ENCODE measurements around the gene GPR162.

Gene GPR162

GRCh38 chr12:6795088-6795487 lies 26.5 kb upstream of the GPR162 start:
- Mint-ChIP-seq H3K27me3 (peaks cover 34 to 38% of the 10 kb centered on the region in 2 donors), H3K4me3 (no peak overlapping the region), H3K36me3 (ENCODE audit: insufficient read depth) (peaks cover 5% of the 10 kb centered on the region), H3K9me3 (no peaks in the 10 kb centered on the region), H3K4me1 (ENCODE audit: low read depth in 2 of 2) (peaks cover 5 to 11% of the 10 kb centered on the region in 2 donors), H3K27ac (no peak overlapping the region)
- DNase-seq: no peak
- no peak for ATAC-seq (replicated peaks)

- Mint-ChIP-seq H3K36me3 (ENCODE audit: insufficient read depth) (peaks cover 6% of the 10 kb centered on the region), H3K4me1 (ENCODE audit: low read depth in 2 of 2) (peaks cover 5 to 11% of the 10 kb centered on the region in 2 donors), H3K4me3 (no peak overlapping the region), H3K9me3 (no peaks in the 10 kb centered on the region), H3K27me3 (peaks cover 34 to 38% of the 10 kb centered on the region in 2 donors), H3K27ac (no peak overlapping the region)
- DNase-seq (no peak), ATAC-seq (replicated peaks) (no peak)
These were observed 25.0 kb upstream of the GPR162 start for GRCh38 chr12:6796576-6796975.

- H3K9me3 Mint-ChIP-seq: no peaks in the 10 kb centered on the region
- DNase-seq (no peak), ATAC-seq (replicated peaks) (no peak)
- H3K36me3 Mint-ChIP-seq (ENCODE audit: insufficient read depth): peaks cover 14% of the 10 kb centered on the region
- no peaks in the 10 kb centered on the region for H3K4me1 Mint-ChIP-seq (ENCODE audit: low read depth in 2 of 2)
- peaks cover 26 to 38% of the 10 kb centered on the region in 2 donors for H3K27me3 Mint-ChIP-seq
- H3K27ac Mint-ChIP-seq: no peak overlapping the region
- H3K4me3 Mint-ChIP-seq: no peak overlapping the region
These were observed 22.5 kb upstream of the GPR162 start for GRCh38 chr12:6799147-6799546.

GRCh38 chr12:6807170-6807569 lies 14.5 kb upstream of the GPR162 start:
- H3K9me3 Mint-ChIP-seq: no peaks in the 10 kb centered on the region
- H3K36me3 Mint-ChIP-seq (ENCODE audit: insufficient read depth): peaks cover 13% of the 10 kb centered on the region
- no peaks in the 10 kb centered on the region for H3K27me3 Mint-ChIP-seq
- DNase-seq (no peak), ATAC-seq (replicated peaks) (no peak)
- H3K4me1 Mint-ChIP-seq (ENCODE audit: low read depth in 2 of 2): no peaks in the 10 kb centered on the region
- H3K27ac Mint-ChIP-seq: no peak overlapping the region
- H3K4me3 Mint-ChIP-seq: no peak overlapping the region

- DNase-seq: no peak
- peaks cover 4% of the 10 kb centered on the region in 2 donors for H3K27me3 Mint-ChIP-seq
- H3K27ac Mint-ChIP-seq: no peak overlapping the region
- no peaks in the 10 kb centered on the region for H3K4me1 Mint-ChIP-seq (ENCODE audit: low read depth in 2 of 2)
- no peak for ATAC-seq (replicated peaks)
- H3K9me3 Mint-ChIP-seq: no peaks in the 10 kb centered on the region
- H3K4me3 Mint-ChIP-seq: no peak overlapping the region
- peaks cover 12% of the 10 kb centered on the region for H3K36me3 Mint-ChIP-seq (ENCODE audit: insufficient read depth)
These were observed 12.6 kb upstream of the GPR162 start for GRCh38 chr12:6809056-6809455.

GRCh38 chr12:6810758-6811157 lies 10.9 kb upstream of the GPR162 start:
- Mint-ChIP-seq H3K4me1 (ENCODE audit: low read depth in 2 of 2) (no peaks in the 10 kb centered on the region), H3K27me3 (peaks cover 13 to 19% of the 10 kb centered on the region in 2 donors), H3K27ac (no peak overlapping the region), H3K9me3 (no peaks in the 10 kb centered on the region), H3K36me3 (ENCODE audit: insufficient read depth) (peaks cover 9% of the 10 kb centered on the region), H3K4me3 (no peak overlapping the region)
- no peak for DNase-seq
- no peak for ATAC-seq (replicated peaks)

GRCh38 chr12:6813363-6813762 lies 8.3 kb upstream of the GPR162 start:
- Mint-ChIP-seq H3K27ac (no peak overlapping the region), H3K36me3 (ENCODE audit: insufficient read depth) (peaks cover 4% of the 10 kb centered on the region)
- no peak for ATAC-seq (replicated peaks)

GRCh38 chr12:6816598-6816997 lies 5.0 kb upstream of the GPR162 start:
- Mint-ChIP-seq H3K9me3 (no peaks in the 10 kb centered on the region), H3K4me3 (no peak overlapping the region), H3K27ac (peak overlapping the region in 1 of 2 donors; percentile 39), H3K27me3 (peaks cover 23 to 35% of the 10 kb centered on the region in 2 donors), H3K4me1 (ENCODE audit: low read depth in 2 of 2) (peaks cover 0 to 7% of the 10 kb centered on the region in 2 donors), H3K36me3 (ENCODE audit: insufficient read depth) (no peaks in the 10 kb centered on the region)
- no peak for ATAC-seq (replicated peaks)
- no peak for DNase-seq

More at GRCh38 chr12:6813363-6813762, 8.3 kb upstream of the GPR162 start:
- H3K4me3 Mint-ChIP-seq: no peak overlapping the region
- H3K27me3 Mint-ChIP-seq: peaks cover 13 to 19% of the 10 kb centered on the region in 2 donors
- H3K4me1 Mint-ChIP-seq (ENCODE audit: low read depth in 2 of 2): no peaks in the 10 kb centered on the region
- DNase-seq: no peak
- H3K9me3 Mint-ChIP-seq: no peaks in the 10 kb centered on the region

GRCh38 chr12:6817098-6817497 lies 4.5 kb upstream of the GPR162 start:
- ATAC-seq (replicated peaks): no peak
- H3K4me1 Mint-ChIP-seq (ENCODE audit: low read depth in 2 of 2): peaks cover 3 to 10% of the 10 kb centered on the region in 2 donors
- H3K27me3 Mint-ChIP-seq: peaks cover 27 to 40% of the 10 kb centered on the region in 2 donors
- no peaks in the 10 kb centered on the region for H3K9me3 Mint-ChIP-seq
- H3K27ac Mint-ChIP-seq: peak overlapping the region in 1 of 2 donors; percentile 39
- H3K36me3 Mint-ChIP-seq (ENCODE audit: insufficient read depth): no peaks in the 10 kb centered on the region
- no peak overlapping the region for H3K4me3 Mint-ChIP-seq
- no peak for DNase-seq

GRCh38 chr12:6817662-6818157 lies 3.9 kb upstream of the GPR162 start:
- no peak overlapping the region for H3K4me3 Mint-ChIP-seq
- peaks cover 33 to 46% of the 10 kb centered on the region in 2 donors for H3K27me3 Mint-ChIP-seq
- ATAC-seq (replicated peaks) (no peak), DNase-seq (no peak)
- peaks cover 4 to 11% of the 10 kb centered on the region in 2 donors for H3K4me1 Mint-ChIP-seq (ENCODE audit: low read depth in 2 of 2)
- no peaks in the 10 kb centered on the region for H3K36me3 Mint-ChIP-seq (ENCODE audit: insufficient read depth)
- no peak overlapping the region for H3K27ac Mint-ChIP-seq
- H3K9me3 Mint-ChIP-seq: no peaks in the 10 kb centered on the region

GRCh38 chr12:6818222-6818621 lies 3.4 kb upstream of the GPR162 start:
- Mint-ChIP-seq H3K4me3 (no peak overlapping the region), H3K4me1 (ENCODE audit: low read depth in 2 of 2) (peaks cover 4 to 11% of the 10 kb centered on the region in 2 donors), H3K36me3 (ENCODE audit: insufficient read depth) (no peaks in the 10 kb centered on the region), H3K27ac (no peak overlapping the region), H3K9me3 (no peaks in the 10 kb centered on the region), H3K27me3 (peaks cover 38 to 51% of the 10 kb centered on the region in 2 donors)
- no peak for ATAC-seq (replicated peaks)
- no peak for DNase-seq

GRCh38 chr12:6818645-6819044 lies 3.0 kb upstream of the GPR162 start:
- DNase-seq (no peak), ATAC-seq (replicated peaks) (no peak)
- Mint-ChIP-seq H3K9me3 (no peaks in the 10 kb centered on the region), H3K27ac (no peak overlapping the region), H3K4me1 (ENCODE audit: low read depth in 2 of 2) (peaks cover 4 to 11% of the 10 kb centered on the region in 2 donors), H3K4me3 (no peak overlapping the region), H3K36me3 (ENCODE audit: insufficient read depth) (no peaks in the 10 kb centered on the region), H3K27me3 (peaks cover 42 to 55% of the 10 kb centered on the region in 2 donors)

- Mint-ChIP-seq H3K27me3 (peaks cover 41 to 56% of the 10 kb centered on the region in 2 donors), H3K4me1 (ENCODE audit: low read depth in 2 of 2) (peaks cover 4 to 11% of the 10 kb centered on the region in 2 donors), H3K36me3 (ENCODE audit: insufficient read depth) (no peaks in the 10 kb centered on the region), H3K4me3 (no peak overlapping the region), H3K27ac (no peak overlapping the region), H3K9me3 (no peaks in the 10 kb centered on the region)
- no peak for ATAC-seq (replicated peaks)
- DNase-seq: no peak
These were observed 2.3 kb upstream of the GPR162 start for GRCh38 chr12:6819106-6820030.

GRCh38 chr12:6820166-6820565 lies 1.5 kb upstream of the GPR162 start:
- no peaks in the 10 kb centered on the region for H3K9me3 Mint-ChIP-seq
- H3K27me3 Mint-ChIP-seq: peaks cover 43 to 56% of the 10 kb centered on the region in 2 donors
- ATAC-seq (replicated peaks) (no peak), DNase-seq (no peak)
- H3K27ac Mint-ChIP-seq: no peak overlapping the region
- H3K4me3 Mint-ChIP-seq: no peak overlapping the region
- peaks cover 5 to 11% of the 10 kb centered on the region in 2 donors for H3K4me1 Mint-ChIP-seq (ENCODE audit: low read depth in 2 of 2)
- H3K36me3 Mint-ChIP-seq (ENCODE audit: insufficient read depth): no peaks in the 10 kb centered on the region
